Astrocyte of the spinal cord (primary cell): ENCODE data around the gene KRTAP10-2.
"Not testable (repeated sequence)": the region's sequence is repeated elsewhere in the genome, so short reads cannot be mapped to it uniquely, and the experiment has no call there.

ENCODE experiments used
- DNase-seq: peaks from one replicate; pipeline ENCODE4 v3.0.0; 2011; ENCODE audit warnings: low read depth, low spot score
- H3K4me3 ChIP-seq: 2 replicates; pipeline ENCODE4 v1.5.1; 2011; ENCODE audit warnings: low read depth, mild to moderate bottlenecking, low read length, moderate library complexity
- CTCF ChIP-seq: IDR thresholded peaks from 2 replicates; pipeline ENCODE4 v1.5.1; 2012; ENCODE audit warnings: low read depth, mild to moderate bottlenecking, low read length, inconsistent platforms
- in situ Hi-C: cut with HindIII; loops from 2 replicates; pipeline ENCODE4 v1.10.0; 2017; ENCODE audit warnings: low sequenced_read_pairs

KRTAP10-2 gene

GRCh38 chr21:44595524-44595923 is 44.2 kb upstream of the KRTAP10-2 start:
- TF ChIP-seq CTCF, result no peak
- H3K4me3 ChIP-seq, result no peak overlapping the region
- in situ Hi-C loops, result no loop called here
- no peak for DNase-seq

DNA sequence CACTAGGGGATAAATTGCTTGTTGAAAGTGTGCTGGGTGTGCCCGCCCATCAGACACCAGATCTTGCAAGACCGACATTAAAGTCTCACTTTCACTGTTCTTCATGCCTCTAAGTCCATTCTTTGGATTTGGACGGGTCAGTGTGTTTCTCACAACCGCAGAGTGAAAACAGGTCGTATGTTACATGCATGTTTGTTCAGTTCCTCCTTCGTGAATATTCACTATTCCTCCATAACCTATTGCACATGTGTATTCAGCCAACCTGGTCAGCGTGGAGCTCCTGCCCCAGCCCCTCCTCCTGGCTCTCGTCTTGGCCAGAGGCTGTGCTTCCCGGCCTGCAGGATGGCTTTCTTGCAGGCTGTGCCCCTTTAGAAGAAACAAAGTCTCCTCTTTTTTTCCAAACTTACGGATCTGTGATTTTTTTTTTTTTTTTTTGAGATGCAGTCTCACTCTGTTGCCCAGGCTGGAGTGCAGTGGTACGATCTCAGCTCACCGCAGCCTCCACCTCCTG is 43.2 kb upstream of the KRTAP10-2 start:
- in situ Hi-C loops, result no loop called here
- no peak for DNase-seq

DNA sequence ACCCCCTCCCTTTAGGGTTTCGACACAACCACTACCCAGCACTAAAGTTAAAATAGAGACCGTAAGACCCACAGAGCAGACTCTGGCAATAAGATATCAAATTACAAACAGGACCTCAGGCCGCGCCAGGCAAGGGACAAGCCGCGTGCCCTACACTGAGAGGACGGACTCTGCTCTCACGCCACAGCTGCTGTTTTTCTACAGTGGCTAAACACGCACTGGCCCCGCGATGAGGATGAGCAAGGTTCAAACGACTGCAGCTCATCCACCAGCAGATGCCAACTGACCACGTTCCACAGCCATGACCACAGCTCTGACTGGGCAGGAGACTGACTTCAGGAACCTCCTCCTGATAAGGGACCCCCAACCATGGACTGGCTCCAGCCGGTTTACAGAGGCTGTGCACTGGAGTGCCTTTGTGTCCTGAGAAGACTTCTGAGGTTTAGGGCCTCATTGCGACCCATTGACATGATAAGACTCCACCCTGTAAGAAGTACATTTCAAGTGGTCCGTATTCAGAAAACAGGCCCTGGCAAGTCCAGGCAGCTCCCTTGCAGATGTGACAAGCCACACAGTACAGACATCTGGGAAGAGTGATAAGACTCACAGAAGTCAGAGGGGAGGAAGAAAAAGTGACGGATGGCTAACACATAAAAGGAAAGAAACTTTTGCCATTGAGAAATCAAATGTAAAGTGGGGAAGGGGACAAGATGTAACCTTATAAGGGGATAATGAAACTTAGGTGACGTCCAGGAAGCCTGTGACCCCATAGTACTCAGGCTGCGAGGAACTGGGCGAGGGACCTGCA is 42.5 kb upstream of the KRTAP10-2 start:
- in situ Hi-C loops, result no loop called here
- TF ChIP-seq CTCF, result no peak
- DNase-seq, result no peak
- no peak overlapping the region for H3K4me3 ChIP-seq

More for the DNA sequence above, 43.2 kb upstream of the KRTAP10-2 start:
- no peak overlapping the region for H3K4me3 ChIP-seq
- no peak for TF ChIP-seq CTCF

GRCh38 chr21:44592446-44593311 is 41.4 kb upstream of the KRTAP10-2 start, which contains the start of gene KRTAP10-6:
Gene KRTAP10-6, minus strand, starts transcription at chr21:44592505. Its CDS starts 21 bp downstream, at chr21:44592484.
- no peak within 1 kb of the TSS for H3K4me3 ChIP-seq
- no peak for DNase-seq
- no peak for TF ChIP-seq CTCF
- in situ Hi-C loops, result no loop called here

DNA sequence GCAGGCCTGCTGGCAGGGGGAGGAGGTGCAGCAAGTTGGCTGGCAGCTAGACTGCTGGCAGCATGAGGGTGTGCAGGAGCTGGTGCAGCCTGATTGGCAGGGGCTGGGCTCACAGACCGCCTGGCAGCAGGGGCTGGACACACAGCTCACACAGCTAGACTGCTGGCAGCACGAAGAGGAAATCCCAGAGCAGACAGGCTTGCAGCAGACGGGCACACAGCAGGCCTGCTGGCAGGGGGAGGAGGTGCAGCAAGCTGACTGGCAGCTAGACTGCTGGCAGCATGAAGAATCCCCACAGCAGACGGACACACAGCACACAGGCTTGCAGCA is 40.5 kb upstream of the KRTAP10-2 start:
- DNase-seq, in situ Hi-C loops, H3K4me3 ChIP-seq: not testable (repeated sequence)

DNA sequence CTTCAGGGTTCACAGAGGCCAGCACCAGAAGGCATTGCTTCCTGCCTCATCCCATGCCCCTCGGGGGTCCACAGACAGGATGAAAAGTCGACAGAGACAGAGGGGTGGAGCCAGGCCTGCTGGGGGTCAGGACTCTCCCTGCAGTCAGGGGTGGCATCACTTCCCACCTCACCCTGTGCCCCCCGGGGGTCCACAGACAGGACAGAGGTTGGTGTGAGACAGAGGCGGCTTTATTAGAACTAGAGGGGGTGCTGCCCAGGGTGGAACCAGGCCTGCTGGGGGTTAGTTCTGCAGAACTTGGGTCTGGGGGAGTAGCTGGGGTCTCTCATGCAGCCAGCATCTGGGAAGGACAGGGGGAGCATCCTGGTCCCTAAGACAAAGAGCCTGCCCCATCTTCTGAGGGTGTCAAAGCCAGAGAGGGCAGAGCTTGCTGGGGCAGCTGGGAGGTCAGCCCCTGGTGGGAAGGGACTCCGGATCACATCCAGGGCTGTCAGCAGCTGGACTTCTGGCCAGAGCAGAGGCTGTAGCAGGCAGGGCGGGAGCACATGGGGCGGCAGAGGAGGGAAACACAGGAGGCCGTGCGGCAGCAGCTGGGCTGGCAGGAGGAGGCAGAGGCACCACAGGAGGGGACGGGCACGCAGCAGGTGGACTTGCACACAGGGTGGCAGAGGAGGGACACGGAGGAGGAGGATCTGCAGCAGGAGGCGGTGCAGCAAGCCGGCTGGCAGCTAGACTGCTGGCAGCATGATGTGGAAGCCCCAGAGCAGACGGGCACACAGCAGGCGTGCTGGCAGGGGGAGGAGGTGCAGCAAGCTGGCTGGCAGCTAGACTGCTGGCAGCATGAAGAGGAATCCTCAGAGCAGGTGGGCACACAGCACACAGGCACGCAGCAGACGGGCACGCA is 39.8 kb upstream of the KRTAP10-2 start:
- H3K4me3 ChIP-seq, in situ Hi-C loops, DNase-seq: not testable (repeated sequence)

DNA sequence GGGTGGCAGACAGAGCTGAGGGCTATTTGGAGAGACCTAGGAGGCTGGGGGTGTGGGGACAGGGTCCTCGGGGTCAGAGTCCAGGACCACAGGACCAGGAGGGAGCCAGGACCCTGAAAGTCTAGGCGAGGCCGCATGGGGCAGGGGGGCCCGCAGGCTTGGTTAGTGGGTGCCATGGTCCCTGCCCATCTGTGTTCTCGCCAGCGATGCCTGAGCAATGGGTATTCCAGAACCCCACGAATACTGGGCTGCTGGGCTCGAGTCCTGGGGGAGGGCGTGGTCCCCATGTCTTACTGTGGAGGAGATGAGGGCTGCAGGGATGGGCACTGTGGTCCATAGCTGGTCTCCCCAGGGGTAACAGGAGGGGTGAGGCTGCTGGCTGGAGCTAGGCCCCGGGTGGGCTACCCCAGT is 39.0 kb upstream of the KRTAP10-2 start:
- in situ Hi-C loops, result no loop called here
- no peak for TF ChIP-seq CTCF
- no peak overlapping the region for H3K4me3 ChIP-seq
- no peak for DNase-seq
